Lung (tissue), 12 donors: ENCODE data around the gene TRABD2B. TPM values are rescaled to one million over a fixed set of nuclear protein-coding genes. Genes with fewer than 3 reads are reported as not detected.
A peak's percentile ranks its signal among the peaks of the same experiment; 100 is the strongest.

Source experiments
- ATAC-seq: fragments of 200-7000 bp; cut with Tn5 transposase; one replicate; pipeline ENCODE4 v1.9.1; 2020; ENCODE audit warnings: moderate number of reproducible peaks; ENCODE audit not compliant: insufficient read depth, low FRiP score
- DNase-seq, 3 donors: peaks; one replicate each; pipeline ENCODE4 v3.0.0-alpha.2; 2013 to 2017
- H3K27ac ChIP-seq, 2 donors: one replicate each; pipeline ENCODE4 v1.5.1; 2013; ENCODE audit warnings: mild to moderate bottlenecking in 2 of 2, moderate library complexity in 2 of 2, control low read depth in 1 of 2, inconsistent platforms in 1 of 2, low read depth in 1 of 2, low read length in 1 of 2
- H3K27me3 ChIP-seq, 3 donors: one replicate each; pipeline ENCODE4 v1.5.1; 2013; ENCODE audit warnings: low read length in 2 of 3; ENCODE audit not compliant: control insufficient read depth in 3 of 3, insufficient read depth in 3 of 3
- H3K36me3 ChIP-seq, 4 donors: one replicate each; pipeline ENCODE4 v1.5.1; 2013; ENCODE audit warnings: low read length in 4 of 4, mild to moderate bottlenecking in 1 of 4, moderate library complexity in 1 of 4; ENCODE audit not compliant: control insufficient read depth in 4 of 4, insufficient read depth in 4 of 4
- H3K4me1 ChIP-seq, 5 donors: one replicate each; pipeline ENCODE4 v1.5.1; 2013; ENCODE audit warnings: low read length in 5 of 5, mild to moderate bottlenecking in 2 of 5, moderate library complexity in 1 of 5; ENCODE audit not compliant: control insufficient read depth in 5 of 5, insufficient read depth in 5 of 5
- H3K4me3 ChIP-seq: one replicate; pipeline ENCODE4 v1.5.1; 2013; ENCODE audit warnings: mild to moderate bottlenecking, control low read depth, moderate library complexity
- H3K9ac ChIP-seq, 2 donors: one replicate each; pipeline ENCODE4 v1.5.1; 2013; ENCODE audit warnings: low read length in 2 of 2, control low read depth in 1 of 2; ENCODE audit not compliant: insufficient read depth in 1 of 2
- H3K9me3 ChIP-seq, 4 donors: one replicate each; pipeline ENCODE4 v1.5.1; 2013; ENCODE audit warnings: low read length in 3 of 4, mild to moderate bottlenecking in 1 of 4, moderate library complexity in 1 of 4; ENCODE audit not compliant: control insufficient read depth in 4 of 4, insufficient read depth in 3 of 4
- WGBS, 2 donors: extraction: QIAGEN DNeasy Blood & Tissue Kit; methylation state at CpG; one replicate each; pipeline ENCODE4 v1.1.7; 2013; 5-methylcytosine and 5-hydroxymethylcytosine counted together
- polyA plus RNA-seq, 2 donors: library from polyadenylated mRNA; stranded (reverse); fragments of 200-250 nt; gene quantifications; one replicate each; pipeline ENCODE4 v1.2.1, GENCODE V29; 2013
- total RNA-seq, 2 donors: library from RNA; depleted of rRNA in 1 of 2; stranded (reverse); fragments of >200 nt in 1 of 2; gene quantifications; one replicate each; pipeline ENCODE4 v1.2.1, GENCODE V29; 2014 to 2021
- TF ChIP-seq, protein P1 (sequence below): IDR thresholded peaks from 2 replicates; pipeline ENCODE4 v1.5.1; 2012; ENCODE audit warnings: mild to moderate bottlenecking; ENCODE audit errors: control extremely low read depth, extremely low read depth
- donor health status: control.
- donor health status: control.
- donor health status: Bipolar disorder and iron deficiency.
- donor health status: healthy.
- donor health status: DM: yes; HTN: yes; CAD: no.

Gene TRABD2B
- total and polyA plus RNA-seq, 4 donors: 0.37 to 1.9 (median 0.64) TPM

DNA sequence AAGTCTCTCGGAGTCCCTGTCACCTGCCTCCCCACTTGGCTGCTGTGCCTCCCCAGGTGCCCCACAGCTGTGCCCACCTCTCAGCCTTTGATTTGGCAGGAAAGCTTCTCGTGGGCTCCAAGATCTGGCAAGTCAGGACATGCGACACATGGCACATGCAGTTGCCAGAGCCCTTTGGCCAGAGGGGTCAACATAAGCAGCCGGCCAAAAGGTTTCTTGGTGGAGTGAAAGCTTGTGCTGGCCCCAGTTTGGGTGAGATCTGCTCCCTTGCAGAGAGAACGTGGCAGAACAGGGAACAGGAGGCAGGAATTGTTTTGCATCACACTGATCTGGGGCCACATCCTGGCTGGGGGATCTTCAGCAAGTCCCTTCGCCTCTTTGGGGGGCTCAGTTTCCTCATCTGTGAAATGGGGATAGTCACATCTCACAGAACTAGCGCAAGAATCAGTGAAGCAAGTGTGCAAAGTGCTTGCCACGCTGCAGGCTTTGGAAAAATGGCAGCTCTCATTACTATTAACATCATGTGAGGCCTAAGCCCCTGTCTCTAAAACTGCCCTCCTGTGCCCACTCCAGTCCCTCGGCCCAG lies 232.6 kb downstream of the TRABD2B start:
- Histone ChIP-seq H3K27me3 (no peaks in the 10 kb centered on the region), H3K36me3 (no peaks in the 10 kb centered on the region), H3K4me3 (no peak overlapping the region), H3K27ac (no peak overlapping the region), H3K9me3 (no peaks in the 10 kb centered on the region), H3K9ac (no peak overlapping the region), H3K4me1 (peaks cover 0 to 27% (median 7%) of the 10 kb centered on the region in 5 donors)
- WGBS, 2 donors: 90 to 91% methylated on average over 9 of the region's 9 CpGs
- TF ChIP-seq, protein P1, sequence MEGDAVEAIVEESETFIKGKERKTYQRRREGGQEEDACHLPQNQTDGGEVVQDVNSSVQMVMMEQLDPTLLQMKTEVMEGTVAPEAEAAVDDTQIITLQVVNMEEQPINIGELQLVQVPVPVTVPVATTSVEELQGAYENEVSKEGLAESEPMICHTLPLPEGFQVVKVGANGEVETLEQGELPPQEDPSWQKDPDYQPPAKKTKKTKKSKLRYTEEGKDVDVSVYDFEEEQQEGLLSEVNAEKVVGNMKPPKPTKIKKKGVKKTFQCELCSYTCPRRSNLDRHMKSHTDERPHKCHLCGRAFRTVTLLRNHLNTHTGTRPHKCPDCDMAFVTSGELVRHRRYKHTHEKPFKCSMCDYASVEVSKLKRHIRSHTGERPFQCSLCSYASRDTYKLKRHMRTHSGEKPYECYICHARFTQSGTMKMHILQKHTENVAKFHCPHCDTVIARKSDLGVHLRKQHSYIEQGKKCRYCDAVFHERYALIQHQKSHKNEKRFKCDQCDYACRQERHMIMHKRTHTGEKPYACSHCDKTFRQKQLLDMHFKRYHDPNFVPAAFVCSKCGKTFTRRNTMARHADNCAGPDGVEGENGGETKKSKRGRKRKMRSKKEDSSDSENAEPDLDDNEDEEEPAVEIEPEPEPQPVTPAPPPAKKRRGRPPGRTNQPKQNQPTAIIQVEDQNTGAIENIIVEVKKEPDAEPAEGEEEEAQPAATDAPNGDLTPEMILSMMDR: no peak
- DNase-seq (no peak), ATAC-seq (no peak)

DNA sequence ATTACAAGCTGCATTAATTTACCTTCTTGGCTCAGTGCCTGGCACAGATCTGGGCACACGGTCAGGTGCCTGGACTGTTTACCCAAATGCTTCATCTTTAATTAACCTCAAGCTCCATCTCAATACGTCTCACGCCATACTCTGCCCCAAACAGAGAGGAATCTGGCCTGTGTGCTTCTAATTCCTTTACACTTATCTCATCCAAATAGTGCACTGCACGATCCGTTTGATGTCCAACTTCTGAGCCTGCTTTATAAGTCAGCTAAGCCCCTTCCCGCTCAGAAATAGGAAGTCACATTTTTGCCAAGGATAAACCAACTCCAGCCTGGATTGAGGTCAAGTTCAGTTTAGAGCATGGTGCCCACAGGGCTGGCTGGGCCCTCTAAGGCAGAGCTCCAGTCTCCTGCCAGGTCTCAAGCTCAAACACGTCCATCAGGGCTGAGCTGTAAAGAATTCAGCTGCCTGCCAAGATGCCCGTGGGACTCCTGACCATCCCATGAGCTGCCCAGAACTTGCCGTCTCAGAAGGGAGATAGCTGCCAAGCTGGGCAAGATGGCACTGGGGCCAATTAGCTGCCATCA lies 233.5 kb downstream of the TRABD2B start:
- H3K36me3 ChIP-seq: no peaks in the 10 kb centered on the region
- TF ChIP-seq, protein P1: no peak
- H3K9me3 ChIP-seq: no peaks in the 10 kb centered on the region
- H3K4me1 ChIP-seq: peaks cover 0 to 19% (median 0%) of the 10 kb centered on the region in 5 donors
- ATAC-seq (no peak), DNase-seq (peak; percentile 40 to 75 (median 49))
- H3K27ac ChIP-seq: no peak overlapping the region
- no peak overlapping the region for H3K4me3 ChIP-seq
- no peak overlapping the region for H3K9ac ChIP-seq
- 43 to 59% methylated on average over 9 of the region's 9 CpGs for WGBS, 2 donors
- no peaks in the 10 kb centered on the region for H3K27me3 ChIP-seq

DNA sequence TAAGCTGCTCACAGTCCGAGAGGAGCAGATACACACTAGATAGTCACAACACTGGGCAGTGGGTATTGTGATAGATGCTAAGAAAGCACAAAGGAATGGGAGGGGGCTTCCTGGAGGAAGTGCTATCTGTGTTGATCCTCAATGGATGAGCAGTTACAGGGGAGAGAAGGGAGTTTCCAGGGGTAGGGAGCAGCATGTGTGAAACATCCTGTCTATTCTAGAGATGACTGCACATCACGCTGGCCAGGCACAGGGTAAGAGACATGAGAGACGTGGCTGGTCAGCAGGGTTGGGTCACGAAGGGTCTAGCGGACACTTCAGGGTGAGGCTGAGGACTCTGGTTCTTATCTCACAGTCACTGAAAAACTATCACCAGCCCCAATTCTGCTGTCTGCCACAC lies 235.2 kb downstream of the TRABD2B start:
- peak in 1 of 3 donors; percentile 11 for DNase-seq
- Histone ChIP-seq H3K36me3 (no peaks in the 10 kb centered on the region), H3K4me3 (no peak overlapping the region), H3K9me3 (no peaks in the 10 kb centered on the region), H3K27ac (no peak overlapping the region), H3K4me1 (peaks cover 0 to 17% (median 0%) of the 10 kb centered on the region in 5 donors), H3K27me3 (no peaks in the 10 kb centered on the region), H3K9ac (no peak overlapping the region)
- no peak for ATAC-seq
- TF ChIP-seq, protein P1: no peak
- 70 to 81% methylated on average over 5 of the region's 5 CpGs for WGBS, 2 donors
